ENCODE measurements around the gene DENND4C.
"Not testable (repeated sequence)": the region's sequence is repeated elsewhere in the genome, so short reads cannot be mapped to it uniquely, and the experiment has no call there.

DENND4C gene

GRCh38 chr9:19410195-19410503, 179.7 kb downstream of the DENND4C start:
- no peak for DNase-seq (ENCODE audit: low read depth in 2 of 2)

- no peak for DNase-seq (ENCODE audit: low read depth in 2 of 2)
Observed at GRCh38 chr9:19410594-19410993, 180.1 kb downstream of the DENND4C start.

- no peak for DNase-seq (ENCODE audit: low read depth in 2 of 2)
Observed at GRCh38 chr9:19411316-19411715, 180.8 kb downstream of the DENND4C start.

GRCh38 chr9:19413456-19413855, 183.0 kb downstream of the DENND4C start:
- DNase-seq (ENCODE audit: low read depth in 2 of 2), result not testable (repeated sequence)

GRCh38 chr9:19416143-19416542, 185.7 kb downstream of the DENND4C start:
- DNase-seq (ENCODE audit: low read depth in 2 of 2), result no peak

GRCh38 chr9:19420877-19421276, 190.4 kb downstream of the DENND4C start:
- no peak for DNase-seq (ENCODE audit: low read depth in 2 of 2)

Measured in stimulated activated CD4-positive, alpha-beta T cell treated with anti-CD3 and anti-CD28 coated beads, Interleukin-1b, Interleukin-23, amount 100 ng/mL, for 4 hours (primary cell).